Measurements from ENCODE around the gene GNB1.
"Not testable (repeated sequence)": the region's sequence is repeated elsewhere in the genome, so short reads cannot be mapped to it uniquely, and the experiment has no call there.

The GNB1 gene

DNA sequence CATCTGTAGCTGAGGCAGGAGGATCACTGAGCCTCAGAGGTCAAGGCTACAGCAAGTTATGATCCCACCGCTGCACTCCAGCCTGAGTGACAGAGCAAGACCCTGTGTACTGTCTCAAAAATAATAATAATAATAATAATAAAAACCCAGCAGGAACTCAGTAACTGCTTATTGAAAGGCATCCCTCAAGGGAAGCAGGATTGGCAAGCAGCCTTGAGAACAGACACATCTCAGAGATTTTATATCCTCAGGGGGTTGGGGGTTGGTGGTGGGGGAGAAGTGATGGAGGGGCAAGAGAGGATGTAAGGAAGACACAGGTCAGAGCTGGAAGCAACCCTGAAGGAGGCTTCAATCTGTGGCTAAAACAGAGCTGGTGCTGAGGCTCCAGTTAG, 29.6 kb downstream of the GNB1 start:
- no peak for FAIRE-seq
- no peak for DNase-seq (ENCODE audit: low spot score)

DNA sequence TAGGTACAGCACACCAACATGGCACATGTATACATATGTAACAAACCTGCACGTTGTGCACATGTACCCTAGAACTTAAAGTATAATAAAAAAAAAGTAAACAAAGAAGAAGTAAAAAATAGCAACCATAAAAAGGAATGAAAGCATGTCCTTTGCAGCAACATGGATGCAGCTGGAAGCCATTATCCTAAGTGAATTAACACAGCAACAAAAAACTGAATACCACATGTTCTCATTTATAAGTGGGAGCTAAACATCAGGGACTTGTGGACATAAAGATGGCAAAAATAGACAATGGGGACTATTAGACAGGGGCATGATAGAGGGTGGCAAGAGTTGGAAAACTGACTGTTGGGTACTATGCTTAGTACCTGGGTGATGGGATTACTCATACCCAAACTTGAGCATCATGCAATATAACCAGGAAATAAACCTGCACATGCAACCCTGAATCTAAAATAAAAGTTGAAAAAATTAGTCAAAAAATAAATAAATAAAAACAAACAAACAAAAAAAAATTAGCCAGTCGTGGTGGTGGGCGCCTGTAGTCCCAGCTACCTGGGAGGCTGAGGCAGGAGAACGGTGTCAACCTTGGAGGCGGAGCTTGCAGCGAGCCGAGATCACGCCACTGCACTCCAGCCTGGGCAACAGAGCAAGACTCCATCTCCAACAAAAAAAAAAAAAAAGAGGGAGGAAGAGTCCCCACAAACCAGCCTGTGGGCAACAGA, 30.8 kb downstream of the GNB1 start:
- not testable (repeated sequence) for FAIRE-seq; DNase-seq (ENCODE audit: low spot score)

- DNase-seq (ENCODE audit: low spot score): no peak
- no peak for FAIRE-seq
Observed at GRCh38 chr1:1858382-1859086, 32.4 kb downstream of the GNB1 start.

DNA sequence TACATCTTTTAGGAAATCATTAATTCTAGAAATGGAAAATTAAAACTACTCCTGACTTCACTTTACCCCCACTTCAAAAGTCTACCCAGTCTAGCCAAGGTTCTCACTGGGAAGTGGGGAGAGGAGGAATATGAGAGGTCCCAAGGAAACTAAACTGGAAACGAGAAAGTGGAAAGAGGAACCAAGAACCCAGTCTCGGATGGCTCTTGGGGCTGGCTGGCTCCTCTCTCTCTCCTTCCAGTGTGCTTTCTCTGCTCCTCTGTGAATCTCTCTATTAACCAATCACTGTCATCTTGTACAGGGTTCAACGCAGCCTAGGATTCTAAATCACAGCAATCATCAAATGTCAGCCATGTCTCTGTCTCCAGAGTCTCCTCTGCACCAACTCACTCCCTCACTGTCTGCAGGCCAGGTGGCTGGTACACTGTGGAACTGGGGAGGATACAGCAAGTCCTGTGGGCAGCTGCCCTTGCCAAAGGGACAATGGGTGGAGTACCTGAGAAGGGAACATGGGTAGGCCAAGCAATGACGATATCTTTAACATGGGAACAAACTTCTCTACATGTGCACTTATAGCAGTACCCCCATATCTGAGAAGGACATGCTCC, 33.7 kb downstream of the GNB1 start:
- no peak for DNase-seq (ENCODE audit: low spot score)
- FAIRE-seq: no peak

GRCh38 chr1:1856161-1856560, 34.7 kb downstream of the GNB1 start:
- not testable (repeated sequence) for FAIRE-seq; DNase-seq (ENCODE audit: low spot score)

GRCh38 chr1:1853593-1854257, 37.2 kb downstream of the GNB1 start:
- no peak for DNase-seq (ENCODE audit: low spot score)
- FAIRE-seq: no peak

- DNase-seq (ENCODE audit: low spot score) (no peak), FAIRE-seq (no peak)
Observed at GRCh38 chr1:1852619-1853414, 38.1 kb downstream of the GNB1 start.

GRCh38 chr1:1847890-1848289, 43.0 kb downstream of the GNB1 start:
- no peak for FAIRE-seq

GRCh38 chr1:1847061-1847850, 43.6 kb downstream of the GNB1 start:
- DNase-seq (ENCODE audit: low spot score): no peak

More at GRCh38 chr1:1847890-1848289, 43.0 kb downstream of the GNB1 start:
- DNase-seq (ENCODE audit: low spot score): no peak

DNA sequence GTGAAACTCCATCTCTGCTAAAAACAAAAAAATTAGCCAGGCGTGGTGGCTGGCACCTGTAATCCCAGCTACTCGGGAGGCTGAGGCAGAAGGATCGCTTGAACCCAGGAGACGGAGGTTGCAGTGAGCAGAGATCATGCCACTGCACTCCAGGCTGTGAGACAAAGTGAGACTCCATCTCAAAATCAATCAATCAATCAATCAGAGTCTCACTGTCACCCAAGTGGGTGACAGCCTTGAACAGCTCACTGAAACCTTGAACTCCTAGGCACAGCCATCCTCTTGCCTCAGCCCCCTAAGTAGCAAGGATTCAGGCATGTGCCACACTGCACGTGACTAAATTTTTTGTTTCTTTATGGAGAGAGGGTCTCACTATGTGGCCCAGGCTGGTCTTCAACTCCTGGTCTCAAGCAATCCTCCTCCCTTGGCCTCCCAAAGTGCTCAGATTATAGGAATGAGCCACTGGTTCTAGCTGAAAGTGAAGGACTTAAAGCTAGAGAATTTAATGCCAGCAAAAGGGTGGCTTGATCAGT, 44.4 kb downstream of the GNB1 start:
- no peak for FAIRE-seq
- no peak for DNase-seq (ENCODE audit: low spot score)

More at GRCh38 chr1:1847061-1847850, 43.6 kb downstream of the GNB1 start:
- FAIRE-seq: no peak

- DNase-seq (ENCODE audit: low spot score) (no peak), FAIRE-seq (no peak)
Observed at GRCh38 chr1:1842360-1843146, 48.3 kb downstream of the GNB1 start.

GRCh38 chr1:1841575-1841995, 49.3 kb downstream of the GNB1 start:
- FAIRE-seq (no peak), DNase-seq (ENCODE audit: low spot score) (no peak)

DNA sequence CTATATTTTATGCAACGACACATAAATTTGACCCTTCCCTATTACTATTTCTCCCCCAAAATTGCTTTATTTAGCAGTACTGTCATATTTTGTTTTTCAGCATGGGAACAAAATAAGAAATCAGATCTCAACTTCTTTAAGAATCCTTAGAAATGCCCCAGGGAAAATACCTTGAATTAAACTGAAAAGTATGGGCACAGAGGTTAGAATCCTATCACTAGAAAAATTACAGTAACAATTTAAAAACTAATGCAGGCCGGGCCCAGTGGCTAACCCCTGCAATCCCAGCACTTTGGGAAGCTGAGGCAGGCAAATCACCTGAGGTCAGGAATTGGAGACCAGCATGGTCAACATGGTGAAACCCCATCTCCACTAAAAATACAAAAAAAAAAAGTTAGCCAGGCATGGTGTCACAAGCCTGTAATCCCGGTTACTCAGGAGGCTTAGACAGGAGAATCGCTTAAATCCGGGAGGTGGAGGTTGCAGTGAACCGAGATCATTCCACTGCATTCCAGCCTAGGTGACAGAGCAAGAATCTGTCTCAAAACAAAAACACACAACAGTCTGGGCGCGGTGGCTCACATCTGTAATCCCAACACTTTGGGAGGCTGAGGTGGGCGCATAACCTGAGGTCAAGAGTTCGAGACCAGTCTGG, 51.4 kb downstream of the GNB1 start:
- DNase-seq (ENCODE audit: low spot score) (no peak), FAIRE-seq (no peak)

DNA sequence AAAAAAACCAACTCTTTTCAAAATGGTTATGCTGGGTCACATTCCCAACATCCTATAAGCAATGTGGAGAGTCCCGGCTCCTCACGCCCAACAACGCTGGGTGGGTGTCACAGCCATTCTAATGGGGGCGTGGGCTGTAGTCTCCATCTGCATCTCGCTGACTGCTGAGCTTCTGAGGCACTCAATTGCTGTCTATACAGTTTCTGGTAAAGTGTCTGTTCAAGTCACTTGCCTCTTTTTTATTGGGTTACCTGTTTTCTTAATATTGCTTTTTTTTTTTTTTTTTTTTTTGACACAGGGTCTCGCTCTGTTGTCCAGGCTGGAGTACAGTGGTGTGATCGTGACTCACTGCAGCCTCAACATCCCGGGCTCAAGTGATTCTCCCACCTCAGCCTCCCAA, 54.8 kb downstream of the GNB1 start:
- no peak for FAIRE-seq
- no peak for DNase-seq (ENCODE audit: low spot score)

- no peak for FAIRE-seq
- no peak for DNase-seq (ENCODE audit: low spot score)
Observed at GRCh38 chr1:1835546-1835945, 55.3 kb downstream of the GNB1 start.

DNA sequence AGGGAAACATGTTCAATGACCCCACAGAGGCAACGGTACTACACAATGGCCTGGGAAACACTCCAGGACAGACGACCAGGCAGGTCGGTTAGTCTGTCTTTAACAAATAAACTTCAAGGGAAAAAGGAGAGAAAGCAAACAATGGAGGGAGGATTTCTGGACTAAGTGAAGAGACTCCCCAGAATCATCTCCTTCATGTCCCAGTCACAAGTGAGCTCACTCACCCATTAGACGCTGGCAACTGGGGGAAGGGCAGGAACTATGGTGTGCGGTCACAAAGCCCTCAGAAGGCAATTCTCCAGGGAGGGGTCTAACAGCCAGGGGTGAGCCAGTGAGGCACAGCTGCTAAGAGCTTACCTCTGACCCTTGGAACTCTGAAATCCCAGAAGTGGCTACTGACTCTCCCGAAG, 57.0 kb downstream of the GNB1 start:
- FAIRE-seq (no peak), DNase-seq (ENCODE audit: low spot score) (no peak)

DNA sequence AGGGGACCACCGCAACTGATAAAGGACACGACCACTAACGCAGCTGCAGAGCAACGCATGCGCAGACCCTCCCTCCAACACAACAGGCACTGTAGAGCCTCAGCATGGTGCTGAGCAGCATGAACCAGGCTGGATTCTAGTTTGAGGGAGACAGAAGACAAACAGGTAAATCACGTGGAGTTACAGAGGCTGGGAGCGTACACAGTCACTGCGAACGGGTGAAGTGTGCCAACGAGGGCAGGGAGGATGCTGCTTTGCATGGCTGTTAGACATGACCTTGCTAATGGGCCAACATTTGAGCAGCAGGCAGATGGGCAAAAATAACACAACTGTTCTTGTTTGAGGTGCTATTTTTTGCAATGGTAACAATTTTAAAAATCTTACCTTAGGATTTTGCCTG, 57.4 kb downstream of the GNB1 start:
- FAIRE-seq (no peak), DNase-seq (ENCODE audit: low spot score) (no peak)

- DNase-seq (ENCODE audit: low spot score): no peak
- no peak for FAIRE-seq
Observed at GRCh38 chr1:1832820-1833219, 58.1 kb downstream of the GNB1 start.

DNA sequence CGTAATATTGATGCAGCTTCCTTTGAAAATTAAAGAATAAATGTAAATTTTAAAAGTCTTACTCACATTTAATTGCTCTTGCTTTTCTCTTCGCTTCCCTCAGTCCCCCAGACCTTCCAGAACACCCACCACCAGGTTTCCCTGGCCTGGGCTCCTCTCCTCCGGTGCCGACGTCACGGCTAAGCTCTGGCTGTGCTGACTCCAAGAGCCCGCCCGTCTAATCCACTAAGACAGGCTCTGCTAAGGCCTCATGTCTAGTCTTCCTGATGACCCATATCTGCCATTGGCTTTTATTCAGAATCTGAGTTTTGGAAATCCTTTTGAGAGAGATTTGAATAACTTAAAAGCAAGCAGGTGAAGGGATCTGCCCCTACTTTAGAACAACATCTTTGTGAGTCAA, 58.7 kb downstream of the GNB1 start:
- FAIRE-seq (no peak), DNase-seq (ENCODE audit: low spot score) (no peak)

Data from urothelium cell line (cell line).